GM18511 (cell line): ENCODE data around the gene TRPM2.

Source experiments
- ATAC-seq: cut with Tn5 transposase; IDR thresholded peaks from one replicate; pipeline ENCODE4 v1.9.1; 2021; ENCODE audit warnings: mild to moderate bottlenecking, moderate library complexity; ENCODE audit not compliant: unreplicated experiment

TRPM2 gene

GRCh38 chr21:44424608-44425306, 71.3 kb downstream of the TRPM2 start:
- ATAC-seq, result no peak

- no peak for ATAC-seq
These were observed 72.0 kb downstream of the TRPM2 start for GRCh38 chr21:44425307-44425894.

- ATAC-seq, result no peak
These were observed 72.7 kb downstream of the TRPM2 start for GRCh38 chr21:44425895-44426662.

- no peak for ATAC-seq
These were observed 73.3 kb downstream of the TRPM2 start for GRCh38 chr21:44426663-44427191.

- no peak for ATAC-seq
These were observed 74.1 kb downstream of the TRPM2 start for GRCh38 chr21:44427241-44428120.

- no peak for ATAC-seq
These were observed 75.0 kb downstream of the TRPM2 start for GRCh38 chr21:44428281-44428960.

GRCh38 chr21:44429894-44430293, 76.5 kb downstream of the TRPM2 start:
- no peak for ATAC-seq

GRCh38 chr21:44431300-44431699, 77.9 kb downstream of the TRPM2 start:
- no peak for ATAC-seq

- ATAC-seq, result no peak
These were observed 79.7 kb downstream of the TRPM2 start for GRCh38 chr21:44432841-44433790.

- no peak for ATAC-seq
These were observed 80.6 kb downstream of the TRPM2 start for GRCh38 chr21:44433791-44434567.

GRCh38 chr21:44434568-44434925, 81.1 kb downstream of the TRPM2 start:
- ATAC-seq, result no peak

GRCh38 chr21:44434936-44435635, 81.7 kb downstream of the TRPM2 start:
- no peak for ATAC-seq

GRCh38 chr21:44436111-44436611, 82.7 kb downstream of the TRPM2 start:
- no peak for ATAC-seq

GRCh38 chr21:44436958-44437357, 83.5 kb downstream of the TRPM2 start:
- no peak for ATAC-seq

GRCh38 chr21:44437371-44437695, 83.9 kb downstream of the TRPM2 start:
- ATAC-seq, result no peak

GRCh38 chr21:44437696-44438431, 84.4 kb downstream of the TRPM2 start:
- no peak for ATAC-seq
